ENCODE measurements around the gene CTNNBL1. TPM values are rescaled to one million over a fixed set of nuclear protein-coding genes. Genes with fewer than 3 reads are reported as not detected.

CTNNBL1 gene
- total RNA-seq, 3 donors from 2014 or later (not counting 1 experiment from before 2014, with no cell fraction given) = 59.1 to 75.6 (median 67.6) TPM

GRCh38 chr20:37898233-37899104 is 204.6 kb downstream of the CTNNBL1 start:
- no peaks in the 10 kb centered on the region for H3K9me3 ChIP-seq (ENCODE audit: control insufficient read depth, insufficient read depth, low read length)
- peaks cover under 1 to 13% of the 10 kb centered on the region in 2 donors for H3K4me1 Mint-ChIP-seq
- no peaks in the 10 kb centered on the region for H3K36me3 ChIP-seq (ENCODE audit: control insufficient read depth, insufficient read depth, low read length)
- no peak overlapping the region for H3K4me3 ChIP-seq (ENCODE audit: low read length)
- H3K27me3 Mint-ChIP-seq (ENCODE audit: low read depth in 2 of 2) = peaks cover 31 to 35% of the 10 kb centered on the region in 2 donors
- WGBS (ENCODE audit: insufficient coverage) = 86% methylated on average over 10 of the region's 10 CpGs
- H3K27ac Mint-ChIP-seq = no peak overlapping the region
- H3K4me1 ChIP-seq (ENCODE audit: control insufficient read depth, insufficient read depth, low read length) = peaks cover 8% of the 10 kb centered on the region
- H3K36me3 Mint-ChIP-seq = peaks cover 1% of the 10 kb centered on the region
- H3K4me3 Mint-ChIP-seq = no peak overlapping the region
- ATAC-seq = no peak
- no peaks in the 10 kb centered on the region for H3K9me3 Mint-ChIP-seq
- no peak for TF ChIP-seq CTCF (IDR thresholded peaks at IDR 0.05)
- intact Hi-C loops (cut with micrococcal nuclease) = no loop called here
- H3K27me3 ChIP-seq (ENCODE audit: control insufficient read depth, insufficient read depth, low read length) = peaks cover 15% of the 10 kb centered on the region
- DNase-seq = no peak
- H3K27ac ChIP-seq (ENCODE audit: low read length) = no peak overlapping the region

DNA sequence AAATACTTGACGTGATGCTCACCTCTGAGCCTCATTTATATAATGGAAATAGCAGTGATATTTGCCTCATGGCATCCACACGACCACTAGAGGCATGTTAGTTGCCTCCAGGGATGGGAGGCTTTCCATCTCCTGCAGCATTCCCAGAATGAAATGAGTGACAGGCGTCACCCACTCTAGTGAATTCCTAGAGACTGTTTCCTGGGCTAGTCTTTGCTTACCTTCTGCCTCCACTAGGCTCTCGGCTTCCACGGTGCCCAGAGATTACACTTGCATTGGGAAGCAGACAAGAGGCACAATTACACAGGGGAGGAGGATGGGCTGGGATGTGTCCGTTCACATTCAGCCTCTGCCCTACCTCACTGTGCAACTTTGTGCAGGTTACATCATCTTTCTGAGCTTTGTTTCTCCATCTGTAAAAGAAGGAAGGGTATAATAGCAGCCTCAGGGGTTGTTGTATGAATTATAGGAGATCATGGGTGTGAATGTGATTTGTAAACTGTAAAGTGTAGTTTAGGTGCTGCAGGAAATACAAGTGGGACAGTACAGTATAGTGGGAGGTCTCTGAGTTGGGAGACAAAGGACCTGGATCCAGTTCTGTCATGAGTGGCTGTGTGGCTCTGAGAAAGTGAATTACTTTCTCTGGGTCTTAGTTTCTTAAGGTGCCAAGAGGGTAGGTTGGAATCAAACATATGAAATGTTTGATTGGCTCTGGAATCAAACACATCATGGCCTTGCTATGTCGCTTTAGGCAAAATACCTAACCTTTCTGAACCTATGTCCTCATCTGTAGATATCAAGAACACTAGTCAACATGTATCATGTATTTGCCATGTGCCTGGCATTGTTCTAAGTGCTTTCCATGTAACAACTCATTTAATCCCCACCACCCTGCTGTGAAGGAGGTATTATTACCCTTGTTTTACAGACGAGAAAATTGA is 205.5 kb downstream of the CTNNBL1 start:
- Mint-ChIP-seq H3K27me3 (ENCODE audit: low read depth in 2 of 2) (peaks cover 38 to 44% of the 10 kb centered on the region in 2 donors), H3K4me1 (peaks cover 7 to 18% of the 10 kb centered on the region in 2 donors), H3K27ac (no peak overlapping the region), H3K4me3 (no peak overlapping the region), H3K9me3 (no peaks in the 10 kb centered on the region), H3K36me3 (peaks cover 7% of the 10 kb centered on the region)
- H3K27ac ChIP-seq (ENCODE audit: low read length) = no peak overlapping the region
- no peak for ATAC-seq
- H3K4me3 ChIP-seq (ENCODE audit: low read length) = no peak overlapping the region
- no peaks in the 10 kb centered on the region for H3K9me3 ChIP-seq (ENCODE audit: control insufficient read depth, insufficient read depth, low read length)
- no peak for TF ChIP-seq CTCF (IDR thresholded peaks at IDR 0.05)
- peaks cover 17% of the 10 kb centered on the region for H3K27me3 ChIP-seq (ENCODE audit: control insufficient read depth, insufficient read depth, low read length)
- WGBS (ENCODE audit: insufficient coverage) = 68% methylated on average over 8 of the region's 8 CpGs
- intact Hi-C loops (cut with micrococcal nuclease) = no loop called here
- H3K4me1 ChIP-seq (ENCODE audit: control insufficient read depth, insufficient read depth, low read length) = peaks cover 8% of the 10 kb centered on the region
- no peaks in the 10 kb centered on the region for H3K36me3 ChIP-seq (ENCODE audit: control insufficient read depth, insufficient read depth, low read length)
- no peak for DNase-seq

DNA sequence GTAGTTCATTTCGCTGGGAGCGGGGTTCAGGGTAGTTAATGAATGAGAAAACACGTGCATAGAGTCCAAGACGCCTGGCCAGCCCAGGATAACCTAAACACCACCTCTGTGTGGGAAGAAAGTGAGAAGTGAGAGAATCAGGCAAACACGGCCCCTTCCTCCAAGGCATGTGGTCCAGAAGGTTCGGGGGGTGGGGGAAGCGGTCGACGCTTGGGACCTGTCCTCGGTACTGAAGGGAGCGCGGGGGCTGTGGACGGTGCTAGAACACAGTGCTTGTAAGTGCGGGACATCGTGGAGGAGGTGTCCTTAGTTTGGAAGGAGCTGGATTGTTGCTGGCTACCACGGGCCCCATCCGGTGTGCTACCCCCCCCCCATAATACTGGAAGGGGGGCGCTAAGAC is 207.4 kb downstream of the CTNNBL1 start:
- H3K27ac Mint-ChIP-seq = no peak overlapping the region
- DNase-seq = no peak
- ATAC-seq = no peak
- peaks cover 7 to 18% of the 10 kb centered on the region in 2 donors for H3K4me1 Mint-ChIP-seq
- intact Hi-C loops (cut with micrococcal nuclease) = no loop called here
- Histone ChIP-seq H3K4me1 (ENCODE audit: control insufficient read depth, insufficient read depth, low read length) (peaks cover 8% of the 10 kb centered on the region), H3K9me3 (ENCODE audit: control insufficient read depth, insufficient read depth, low read length) (no peaks in the 10 kb centered on the region), H3K27ac (ENCODE audit: low read length) (no peak overlapping the region), H3K4me3 (ENCODE audit: low read length) (no peak overlapping the region), H3K27me3 (ENCODE audit: control insufficient read depth, insufficient read depth, low read length) (peaks cover 21% of the 10 kb centered on the region), H3K36me3 (ENCODE audit: control insufficient read depth, insufficient read depth, low read length) (no peaks in the 10 kb centered on the region)
- WGBS (ENCODE audit: insufficient coverage) = 32% methylated on average over 16 of the region's 18 CpGs
- peaks cover 7% of the 10 kb centered on the region for H3K36me3 Mint-ChIP-seq
- no peak overlapping the region for H3K4me3 Mint-ChIP-seq
- H3K27me3 Mint-ChIP-seq (ENCODE audit: low read depth in 2 of 2) = peaks cover 55% of the 10 kb centered on the region in 2 donors
- H3K9me3 Mint-ChIP-seq = no peaks in the 10 kb centered on the region
- TF ChIP-seq CTCF (IDR thresholded peaks at IDR 0.05) = no peak

All from natural killer cell (primary cell).